ENCODE measurements around the gene SDC1. TPM values are rescaled to one million over a fixed set of nuclear protein-coding genes. Genes with fewer than 3 reads are reported as not detected.

SDC1 gene
- total RNA-seq, 1 experiment from 2014 or later: 22.3 TPM

- H3K23me2 ChIP-seq (ENCODE audit: insufficient read length, low read depth, low read length, poor library complexity, severe bottlenecking): no peaks in the 10 kb centered on the region
- H4K8ac ChIP-seq (replicated peaks; ENCODE audit: insufficient read length, low read depth, low read length): no peak overlapping the region
- no peak overlapping the region for H3K9ac ChIP-seq (ENCODE audit: extremely low read depth, insufficient read length, low read length)
- H2BK5ac ChIP-seq (ENCODE audit: insufficient read length, low read length): no peak overlapping the region
- H2BK15ac ChIP-seq (ENCODE audit: low read depth, low read length): no peak overlapping the region; the same call in 1 of the 2 replicates
- Mint-ChIP-seq H3K27me3 (ENCODE audit: low read depth) (no peaks in the 10 kb centered on the region), H3K4me1 (peaks cover 7 to 12% of the 10 kb centered on the region in 2 experiments), H3K36me3 (ENCODE audit: insufficient read depth in 1 of 3, low read depth in 3 of 3) (peaks cover 27 to 40% (median 38%) of the 10 kb centered on the region in 3 experiments), H3K9me3 (no peaks in the 10 kb centered on the region; a peak in 1 of 5 replicates), H3K4me3 (no peak overlapping the region), H3K27ac (peak overlapping the region in 1 of 3 experiments; percentile 44; a peak in 3 of 7 replicates)
- no peak overlapping the region for H3K4me2 ChIP-seq (ENCODE audit: insufficient read depth, insufficient read length, low read length)
- H4K91ac ChIP-seq (ENCODE audit: insufficient read length, low read depth, low read length): no peak overlapping the region
- no peaks in the 10 kb centered on the region; the same call in 1 of the 2 replicates for H3K4me1 ChIP-seq (ENCODE audit: insufficient read depth, low read length)
- H3K79me2 ChIP-seq (ENCODE audit: insufficient read depth, low read length): no peaks in the 10 kb centered on the region
- no peaks in the 10 kb centered on the region for H3K9me3 ChIP-seq (ENCODE audit: control insufficient read depth, low read depth, low read length)
- no peak overlapping the region for H2AFZ ChIP-seq (ENCODE audit: low read length)
- no peaks in the 10 kb centered on the region for H3K27me3 ChIP-seq (ENCODE audit: insufficient read depth, low read length)
- H2BK20ac ChIP-seq (ENCODE audit: low read depth, low read length, poor library complexity, severe bottlenecking): no peak overlapping the region
- no peak for TF ChIP-seq CTCF (conservative IDR thresholded peaks at IDR 0.05)
- no peak for DNase-seq
- no peak overlapping the region for H3K23ac ChIP-seq (ENCODE audit: insufficient read length, low read depth, low read length)
- no peak overlapping the region for H2BK120ac ChIP-seq (ENCODE audit: low read depth, low read length, poor library complexity, severe bottlenecking)
- H3K18ac ChIP-seq (ENCODE audit: insufficient read length, low read depth, low read length): no peak overlapping the region
- no CpG with 5 or more reads among the region's 26 CpGs for WGBS (ENCODE audit: extremely low coverage, insufficient read length, low lambda C conversion rate)
- H3K14ac ChIP-seq (ENCODE audit: insufficient read depth, low read length): no peak overlapping the region
- no peaks in the 10 kb centered on the region for H3K79me1 ChIP-seq (ENCODE audit: insufficient read depth, low read depth, low read length, poor library complexity, severe bottlenecking)
- H3K4ac ChIP-seq (ENCODE audit: low read depth, low read length): no peak overlapping the region
- H2AK5ac ChIP-seq (ENCODE audit: insufficient read length, low read length): no peak overlapping the region
- H4K20me1 ChIP-seq (ENCODE audit: control insufficient read depth, insufficient read depth, insufficient read length): no peaks in the 10 kb centered on the region
- no peak overlapping the region for H4K5ac ChIP-seq (ENCODE audit: insufficient read length, low read depth, low read length)
- no peak overlapping the region for H3K56ac ChIP-seq (ENCODE audit: insufficient read length, low read depth, low read length)
- no peak overlapping the region for H2BK12ac ChIP-seq (ENCODE audit: insufficient read length, low read depth, low read length)
- no peak overlapping the region for H3K27ac ChIP-seq (ENCODE audit: insufficient read length, low read depth, low read length)
- no peak overlapping the region for H3T11ph ChIP-seq (ENCODE audit: low read length)
Measured at GRCh38 chr2:20200697-20201555, 24.0 kb downstream of the SDC1 start.
